ENCODE measurements around the gene SRPK2.

GRCh38 chr7:105212212-105212611 lies 176.5 kb downstream of the SRPK2 start:
- no peak for TF ChIP-seq CTCF (IDR thresholded peaks at IDR 0.05)
- no peak for TF ChIP-seq POLR2AphosphoS5 (IDR thresholded peaks at IDR 0.05)
- no peak for TF ChIP-seq POLR2A (IDR thresholded peaks at IDR 0.05)

Measured in breast epithelium (tissue), 3 donors.